Activated CD4-positive, alpha-beta T cell treated with anti-CD3 and anti-CD28 coated beads for 36 hours (primary cell): ENCODE results near the gene MMP2. TPM values are rescaled to one million over a fixed set of nuclear protein-coding genes. Genes with fewer than 3 reads are reported as not detected.

Experiments used
- ATAC-seq: fragments of 200-7000 bp; cut with Tn5 transposase; one replicate; pipeline ENCODE4 v1.10.0; 2021; ENCODE audit warnings: mild to moderate bottlenecking, moderate library complexity
- CTCF ChIA-PET: fragments of 350-600 bp; sonication (Branson Sonifier 250); formaldehyde crosslinking; loops from one replicate; lab custom pipeline; 2021; ENCODE audit warnings: antibody characterized with exemption; lab: Charles Lee
- POLR2A ChIA-PET: fragments of 350-600 bp; sonication (Branson Sonifier 250); formaldehyde crosslinking; loops from one replicate; lab custom pipeline; 2021; ENCODE audit warnings: antibody characterized with exemption, inconsistent platforms; lab: Charles Lee
- DNase-seq: peaks from one replicate; pipeline ENCODE4 v3.0.0-alpha.2; 2020
- H3K27ac Mint-ChIP-seq: one replicate; pipeline ENCODE4 v1.8.0; 2021; ENCODE audit warnings: mixed read lengths
- H3K27me3 Mint-ChIP-seq: one replicate; pipeline ENCODE4 v1.8.0; 2021; ENCODE audit warnings: mixed read lengths
- H3K36me3 Mint-ChIP-seq: one replicate; pipeline ENCODE4 v1.8.0; 2021; ENCODE audit warnings: low read depth, mixed read lengths
- H3K4me1 Mint-ChIP-seq: one replicate; pipeline ENCODE4 v1.8.0; 2021; ENCODE audit warnings: mixed read lengths
- H3K4me3 Mint-ChIP-seq: one replicate; pipeline ENCODE4 v1.8.0; 2021; ENCODE audit warnings: mild to moderate bottlenecking, moderate library complexity, mixed read lengths
- H3K9me3 Mint-ChIP-seq: one replicate; pipeline ENCODE4 v1.8.0; 2021; ENCODE audit warnings: low read depth, mixed read lengths
- intact Hi-C, 2 experiments: fragments of 100-400 bp; cut with DNase I in 1 of 2; cut with micrococcal nuclease in 1 of 2; formaldehyde crosslinking; loops; one replicate each; pipeline versions ENCODE4 v1.14.2 to v1.15.1; 2022 to 2024; cut with DNase I, micrococcal nuclease
- total RNA-seq, 2 experiments: library from RNA; stranded (reverse); gene quantifications; one replicate each; pipeline ENCODE4 v1.2.3, GENCODE V29; 2021

MMP2 gene
- total RNA-seq, 2 experiments from 2014 or later: not detected

- intact Hi-C loops: no loop called here
- ATAC-seq (no peak), DNase-seq (no peak)
- H3K27ac Mint-ChIP-seq: no peak overlapping the region
- H3K27me3 Mint-ChIP-seq: peaks cover 43% of the 10 kb centered on the region
- no peak overlapping the region for H3K4me3 Mint-ChIP-seq
- H3K36me3 Mint-ChIP-seq: no peaks in the 10 kb centered on the region
- H3K4me1 Mint-ChIP-seq: peaks cover 2% of the 10 kb centered on the region
- POLR2A ChIA-PET: no interaction called here
- CTCF ChIA-PET: interaction anchor here (0.7 kb wide), 1 partner anchor 10 kb away, joined by 3 read pairs; no protein-coding TSS in a partner anchor
- no peaks in the 10 kb centered on the region for H3K9me3 Mint-ChIP-seq
Observed at GRCh38 chr16:55480228-55480655, 1.2 kb downstream of the MMP2 start.

DNA sequence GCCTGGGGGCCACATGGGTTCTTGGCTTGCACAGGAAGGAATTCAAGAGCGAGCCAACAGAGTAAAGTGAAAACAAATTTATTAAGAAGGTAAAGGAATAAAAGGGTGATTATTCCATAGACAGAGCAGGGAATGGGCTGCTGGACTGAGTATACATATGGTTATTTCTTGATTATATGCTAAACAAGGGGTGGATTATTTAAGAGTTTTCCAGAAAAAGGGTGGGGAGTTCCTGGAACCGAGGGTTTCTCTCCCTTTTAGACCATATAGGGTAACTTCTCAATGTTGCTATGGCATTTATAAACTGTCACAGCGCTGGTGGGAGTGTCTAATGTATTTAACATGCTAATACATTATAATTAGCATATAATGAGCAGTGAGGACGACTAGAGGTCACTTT is 2.0 kb downstream of the MMP2 start:
- DNase-seq: no peak
- no peak overlapping the region for H3K4me3 Mint-ChIP-seq
- peaks cover 41% of the 10 kb centered on the region for H3K27me3 Mint-ChIP-seq
- H3K4me1 Mint-ChIP-seq: peaks cover 2% of the 10 kb centered on the region
- POLR2A ChIA-PET: no interaction called here
- intact Hi-C loops: no loop called here
- no peaks in the 10 kb centered on the region for H3K9me3 Mint-ChIP-seq
- no peak for ATAC-seq
- no peaks in the 10 kb centered on the region for H3K36me3 Mint-ChIP-seq
- H3K27ac Mint-ChIP-seq: no peak overlapping the region
- CTCF ChIA-PET: no interaction called here

- CTCF ChIA-PET: no interaction called here
Observed at GRCh38 chr16:55482056-55482455, 3.1 kb downstream of the MMP2 start.

GRCh38 chr16:55487048-55487803 is 8.2 kb downstream of the MMP2 start:
- intact Hi-C loops: no loop called here
- H3K4me1 Mint-ChIP-seq: no peaks in the 10 kb centered on the region
- ATAC-seq (no peak), DNase-seq (no peak)
- H3K27ac Mint-ChIP-seq: no peak overlapping the region
- H3K27me3 Mint-ChIP-seq: peaks cover 6% of the 10 kb centered on the region
- H3K9me3 Mint-ChIP-seq: no peaks in the 10 kb centered on the region
- ChIA-PET POLR2A (no interaction called here), CTCF (interaction anchor here (0.6 kb wide), 1 partner anchor 67 kb away, joined by 3 read pairs; no protein-coding TSS in a partner anchor)
- H3K4me3 Mint-ChIP-seq: no peak overlapping the region
- H3K36me3 Mint-ChIP-seq: no peaks in the 10 kb centered on the region

More at GRCh38 chr16:55482056-55482455, 3.1 kb downstream of the MMP2 start:
- DNase-seq: no peak
- no peaks in the 10 kb centered on the region for H3K36me3 Mint-ChIP-seq
- intact Hi-C loops: no loop called here
- H3K27me3 Mint-ChIP-seq: peaks cover 35% of the 10 kb centered on the region
- no peak overlapping the region for H3K27ac Mint-ChIP-seq
- H3K4me3 Mint-ChIP-seq: no peak overlapping the region
- peaks cover 2% of the 10 kb centered on the region for H3K4me1 Mint-ChIP-seq
- POLR2A ChIA-PET: no interaction called here
- ATAC-seq: no peak
- H3K9me3 Mint-ChIP-seq: no peaks in the 10 kb centered on the region

DNA sequence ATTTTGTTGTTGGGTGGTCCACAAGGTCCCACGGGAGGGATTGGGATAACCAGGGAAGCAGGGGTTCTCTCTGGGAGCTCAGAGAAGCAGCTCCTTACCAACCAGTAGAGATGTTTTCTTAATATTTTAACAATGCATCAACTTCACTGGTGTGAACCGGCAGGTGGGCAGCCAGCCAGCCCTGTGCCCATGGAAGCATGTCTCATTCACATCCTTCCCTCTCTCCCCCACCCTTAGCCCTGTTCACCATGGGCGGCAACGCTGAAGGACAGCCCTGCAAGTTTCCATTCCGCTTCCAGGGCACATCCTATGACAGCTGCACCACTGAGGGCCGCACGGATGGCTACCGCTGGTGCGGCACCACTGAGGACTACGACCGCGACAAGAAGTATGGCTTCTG is 9.3 kb downstream of the MMP2 start:
- POLR2A ChIA-PET: no interaction called here

DNA sequence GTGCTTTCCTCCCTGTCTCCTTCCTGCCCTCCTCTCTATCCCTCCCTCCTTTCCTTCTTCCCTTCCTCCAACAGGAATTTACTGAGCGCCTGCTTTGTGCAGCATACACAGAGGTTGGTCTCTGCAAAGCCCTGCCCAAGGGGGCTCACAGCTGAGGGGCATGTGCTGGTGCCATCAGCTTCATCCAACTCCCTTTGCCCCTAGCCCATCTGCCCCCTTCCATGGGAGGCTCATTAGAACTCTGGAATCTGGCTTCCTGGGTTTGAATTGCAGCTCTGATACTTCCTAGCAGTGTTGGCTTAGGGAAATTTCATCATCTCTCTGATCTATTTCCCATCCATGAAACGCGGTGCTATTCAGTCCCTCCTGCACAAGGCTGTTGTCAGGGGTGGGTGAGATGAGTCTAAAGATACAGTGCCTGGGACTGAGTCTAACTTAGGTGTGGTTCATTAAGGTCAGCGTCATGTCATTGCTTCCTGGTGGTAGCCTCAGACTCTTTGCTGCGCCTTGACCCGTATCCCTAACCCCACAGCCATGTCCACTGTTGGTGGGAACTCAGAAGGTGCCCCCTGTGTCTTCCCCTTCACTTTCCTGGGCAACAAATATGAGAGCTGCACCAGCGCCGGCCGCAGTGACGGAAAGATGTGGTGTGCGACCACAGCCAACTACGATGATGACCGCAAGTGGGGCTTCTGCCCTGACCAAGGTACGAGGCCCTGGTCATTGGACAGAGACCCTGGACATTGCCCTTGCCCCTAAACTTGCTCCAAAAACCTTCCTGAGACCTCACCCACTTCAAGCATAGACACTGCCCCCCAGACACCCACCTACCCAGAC is 10.3 kb downstream of the MMP2 start:
- Mint-ChIP-seq H3K36me3 (no peaks in the 10 kb centered on the region), H3K27ac (no peak overlapping the region), H3K9me3 (no peaks in the 10 kb centered on the region), H3K4me3 (no peak overlapping the region), H3K4me1 (no peaks in the 10 kb centered on the region), H3K27me3 (peaks cover 3% of the 10 kb centered on the region)
- intact Hi-C loops: no loop called here
- CTCF ChIA-PET: no interaction called here
- POLR2A ChIA-PET: no interaction called here
- DNase-seq: no peak
- ATAC-seq: no peak

More for the DNA sequence above, 9.3 kb downstream of the MMP2 start:
- intact Hi-C loops: no loop called here
- Mint-ChIP-seq H3K27me3 (peaks cover 3% of the 10 kb centered on the region), H3K36me3 (no peaks in the 10 kb centered on the region), H3K9me3 (no peaks in the 10 kb centered on the region), H3K27ac (no peak overlapping the region), H3K4me3 (no peak overlapping the region), H3K4me1 (no peaks in the 10 kb centered on the region)
- no peak for DNase-seq
- no peak for ATAC-seq
- CTCF ChIA-PET: no interaction called here

GRCh38 chr16:55489956-55490265 is 10.9 kb downstream of the MMP2 start:
- Mint-ChIP-seq H3K36me3 (no peaks in the 10 kb centered on the region), H3K27me3 (peaks cover under 1% of the 10 kb centered on the region), H3K4me3 (no peak overlapping the region), H3K4me1 (no peaks in the 10 kb centered on the region), H3K27ac (no peak overlapping the region), H3K9me3 (no peaks in the 10 kb centered on the region)
- POLR2A ChIA-PET: no interaction called here
- CTCF ChIA-PET: interaction anchor here (0.6 to 1.8 kb wide), 2 partner anchors 10 to 25 kb away, joined by 3 to 5 read pairs; no protein-coding TSS in a partner anchor
- intact Hi-C loops: no loop called here
- no peak for DNase-seq
- no peak for ATAC-seq

DNA sequence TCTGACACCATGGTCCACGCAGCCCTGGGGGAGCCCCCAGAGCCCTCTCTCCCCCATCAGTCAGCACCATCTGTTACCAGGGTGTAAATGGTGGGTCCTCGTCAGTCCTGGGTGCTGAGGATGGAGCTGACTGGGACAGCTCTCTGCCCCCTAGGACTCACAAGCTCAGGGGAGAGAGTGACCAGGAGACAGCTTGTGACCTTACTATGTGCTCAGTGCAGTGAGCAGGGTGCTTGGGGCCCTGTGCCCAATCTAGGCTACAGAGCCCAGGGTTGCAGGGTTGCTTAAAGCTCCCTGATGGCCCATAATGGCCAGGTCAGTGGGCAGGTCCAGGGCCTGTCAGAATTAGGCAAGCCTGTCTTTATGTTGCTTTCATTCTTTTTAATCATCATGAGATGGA is 11.3 kb downstream of the MMP2 start:
- Mint-ChIP-seq H3K27me3 (no peaks in the 10 kb centered on the region), H3K27ac (no peak overlapping the region), H3K4me3 (no peak overlapping the region), H3K9me3 (no peaks in the 10 kb centered on the region), H3K36me3 (no peaks in the 10 kb centered on the region), H3K4me1 (no peaks in the 10 kb centered on the region)
- ATAC-seq: no peak
- intact Hi-C loops: no loop called here
- POLR2A ChIA-PET: no interaction called here
- CTCF ChIA-PET: interaction anchor here (0.6 to 1.8 kb wide), 2 partner anchors 10 to 25 kb away, joined by 3 to 5 read pairs; no protein-coding TSS in a partner anchor
- DNase-seq: no peak

- ATAC-seq (no peak), DNase-seq (no peak)
- H3K36me3 Mint-ChIP-seq: no peaks in the 10 kb centered on the region
- intact Hi-C loops: no loop called here
- H3K27ac Mint-ChIP-seq: no peak overlapping the region
- H3K27me3 Mint-ChIP-seq: no peaks in the 10 kb centered on the region
- POLR2A ChIA-PET: no interaction called here
- H3K9me3 Mint-ChIP-seq: no peaks in the 10 kb centered on the region
- no peaks in the 10 kb centered on the region for H3K4me1 Mint-ChIP-seq
- no peak overlapping the region for H3K4me3 Mint-ChIP-seq
- CTCF ChIA-PET: interaction anchor here (1.8 kb wide), 1 partner anchor 26 kb away, joined by 5 read pairs; no protein-coding TSS in a partner anchor
Observed at GRCh38 chr16:55491691-55492090, 12.7 kb downstream of the MMP2 start.

- Mint-ChIP-seq H3K4me1 (no peaks in the 10 kb centered on the region), H3K27ac (no peak overlapping the region), H3K9me3 (no peaks in the 10 kb centered on the region), H3K36me3 (no peaks in the 10 kb centered on the region), H3K4me3 (no peak overlapping the region), H3K27me3 (no peaks in the 10 kb centered on the region)
- ATAC-seq (no peak), DNase-seq (no peak)
- ChIA-PET POLR2A (no interaction called here), CTCF (no interaction called here)
- intact Hi-C loops: no loop called here
Observed at GRCh38 chr16:55492756-55493380, 13.9 kb downstream of the MMP2 start.

DNA sequence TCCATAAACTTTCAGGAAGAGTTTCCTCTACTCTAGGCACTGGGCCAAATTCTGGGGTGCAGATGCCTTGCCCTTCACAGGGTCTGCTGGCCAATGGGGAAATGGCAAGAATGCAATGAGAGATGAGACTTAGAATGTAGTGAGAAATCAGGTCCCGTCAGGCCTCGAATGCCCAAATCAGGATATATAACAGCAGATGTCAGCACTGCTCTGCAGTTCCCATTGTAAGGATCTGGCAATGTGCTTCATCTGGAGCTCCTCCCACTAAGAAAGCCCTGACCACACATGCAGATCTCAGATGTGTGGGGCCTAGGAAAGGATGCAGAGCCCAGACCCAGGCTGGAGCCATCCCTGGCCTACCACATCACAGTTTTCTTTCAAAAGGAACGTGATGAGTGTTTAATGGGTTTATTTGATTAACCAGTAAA is 16.0 kb downstream of the MMP2 start:
- no peaks in the 10 kb centered on the region for H3K9me3 Mint-ChIP-seq
- H3K27me3 Mint-ChIP-seq: no peaks in the 10 kb centered on the region
- ChIA-PET CTCF (no interaction called here), POLR2A (no interaction called here)
- ATAC-seq: no peak
- no peak overlapping the region for H3K27ac Mint-ChIP-seq
- intact Hi-C loops: no loop called here
- H3K36me3 Mint-ChIP-seq: no peaks in the 10 kb centered on the region
- peaks cover 9% of the 10 kb centered on the region for H3K4me1 Mint-ChIP-seq
- DNase-seq: no peak
- no peak overlapping the region for H3K4me3 Mint-ChIP-seq
